Esophagus mucosa (tissue), 1 donor: ENCODE results near the gene GAA. TPM values are rescaled to one million over a fixed set of nuclear protein-coding genes. Genes with fewer than 3 reads are reported as not detected.

Source experiments
- ATAC-seq: fragments of 200-7000 bp; cut with Tn5 transposase; one replicate; pipeline ENCODE4 v1.9.1; 2020
- total RNA-seq: library from RNA; stranded (reverse); gene quantifications from one replicate; pipeline ENCODE4 v1.2.4, GENCODE V29; 2023
- donor health status: DM: yes; HTN: yes; CAD: no.

GAA gene
- total RNA-seq, 1 donor from 2014 or later, result 13.2 TPM

DNA sequence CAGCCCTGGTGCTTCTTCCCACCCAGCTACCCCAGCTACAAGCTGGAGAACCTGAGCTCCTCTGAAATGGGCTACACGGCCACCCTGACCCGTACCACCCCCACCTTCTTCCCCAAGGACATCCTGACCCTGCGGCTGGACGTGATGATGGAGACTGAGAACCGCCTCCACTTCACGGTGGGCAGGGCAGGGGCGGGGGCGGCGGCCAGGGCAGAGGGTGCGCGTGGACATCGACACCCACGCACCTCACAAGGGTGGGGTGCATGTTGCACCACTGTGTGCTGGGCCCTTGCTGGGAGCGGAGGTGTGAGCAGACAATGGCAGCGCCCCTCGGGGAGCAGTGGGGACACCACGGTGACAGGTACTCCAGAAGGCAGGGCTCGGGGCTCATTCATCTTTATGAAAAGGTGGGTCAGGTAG is 3.6 kb downstream of the GAA start:
- ATAC-seq, result no peak

DNA sequence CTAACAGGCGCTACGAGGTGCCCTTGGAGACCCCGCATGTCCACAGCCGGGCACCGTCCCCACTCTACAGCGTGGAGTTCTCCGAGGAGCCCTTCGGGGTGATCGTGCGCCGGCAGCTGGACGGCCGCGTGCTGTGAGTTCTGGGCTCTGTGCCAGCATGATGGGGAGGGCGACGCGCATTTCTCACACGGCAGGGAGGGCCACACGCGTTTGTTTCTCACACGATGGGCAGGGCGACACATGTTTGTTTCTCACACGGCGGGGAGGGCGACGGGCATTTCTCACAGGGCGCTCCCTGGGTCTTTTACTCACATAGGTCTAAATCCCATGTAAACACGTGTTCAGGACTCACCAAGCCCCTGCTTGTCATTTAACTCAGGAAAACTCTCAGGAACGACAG is 4.4 kb downstream of the GAA start:
- ATAC-seq, result no peak

DNA sequence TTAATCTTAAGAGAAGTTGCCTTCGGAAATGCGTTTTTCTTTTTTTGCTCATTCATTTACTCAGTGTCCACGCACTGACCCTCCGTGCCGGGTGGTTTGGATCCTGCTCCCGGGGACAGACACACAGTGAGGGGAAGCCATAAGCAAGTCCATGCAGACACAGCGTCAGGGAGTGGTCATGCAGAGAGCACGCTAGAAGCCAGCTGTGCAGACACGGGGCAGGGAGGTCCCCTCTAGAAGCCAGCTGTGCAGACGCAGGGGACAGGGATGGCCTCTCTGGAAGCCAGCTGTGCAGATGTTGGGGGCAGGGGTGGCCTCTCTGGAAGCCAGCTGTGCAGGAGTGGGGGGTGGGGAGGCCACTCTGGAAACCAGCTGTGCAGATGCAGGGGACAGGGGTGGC is 4.8 kb downstream of the GAA start:
- ATAC-seq, result no peak

- ATAC-seq, result no peak
These were observed 5.4 kb downstream of the GAA start for GRCh38 chr17:80106751-80107150.

DNA sequence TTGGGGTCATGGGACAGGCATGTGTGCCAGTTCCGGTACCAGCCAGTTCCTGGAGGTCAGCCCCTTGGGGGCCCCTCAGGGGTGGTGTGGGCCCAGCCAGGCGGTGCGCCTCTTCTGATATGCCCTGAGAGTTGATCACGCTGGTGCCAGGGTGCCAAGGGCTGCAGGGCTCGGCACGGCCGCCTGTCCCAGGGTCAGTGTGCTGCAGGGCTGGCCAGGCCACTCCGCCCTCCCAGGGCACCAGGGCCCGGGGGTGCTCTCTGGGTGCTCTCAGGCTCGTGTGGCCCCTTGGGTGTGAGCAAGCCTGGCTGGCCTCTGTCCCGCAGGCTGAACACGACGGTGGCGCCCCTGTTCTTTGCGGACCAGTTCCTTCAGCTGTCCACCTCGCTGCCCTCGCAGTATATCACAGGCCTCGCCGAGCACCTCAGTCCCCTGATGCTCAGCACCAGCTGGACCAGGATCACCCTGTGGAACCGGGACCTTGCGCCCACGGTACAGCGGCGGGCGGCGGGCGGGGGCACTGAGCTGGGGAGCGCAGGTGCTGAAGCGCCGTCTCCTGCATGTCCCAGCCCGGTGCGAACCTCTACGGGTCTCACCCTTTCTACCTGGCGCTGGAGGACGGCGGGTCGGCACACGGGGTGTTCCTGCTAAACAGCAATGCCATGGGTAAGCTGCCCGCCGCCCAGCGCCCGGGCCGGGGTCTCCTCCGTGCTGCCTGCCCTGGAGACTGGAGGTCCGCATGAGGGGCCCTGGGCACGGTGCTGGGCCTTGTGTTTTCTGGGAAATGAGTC is 6.0 kb downstream of the GAA start:
- ATAC-seq, result no peak

DNA sequence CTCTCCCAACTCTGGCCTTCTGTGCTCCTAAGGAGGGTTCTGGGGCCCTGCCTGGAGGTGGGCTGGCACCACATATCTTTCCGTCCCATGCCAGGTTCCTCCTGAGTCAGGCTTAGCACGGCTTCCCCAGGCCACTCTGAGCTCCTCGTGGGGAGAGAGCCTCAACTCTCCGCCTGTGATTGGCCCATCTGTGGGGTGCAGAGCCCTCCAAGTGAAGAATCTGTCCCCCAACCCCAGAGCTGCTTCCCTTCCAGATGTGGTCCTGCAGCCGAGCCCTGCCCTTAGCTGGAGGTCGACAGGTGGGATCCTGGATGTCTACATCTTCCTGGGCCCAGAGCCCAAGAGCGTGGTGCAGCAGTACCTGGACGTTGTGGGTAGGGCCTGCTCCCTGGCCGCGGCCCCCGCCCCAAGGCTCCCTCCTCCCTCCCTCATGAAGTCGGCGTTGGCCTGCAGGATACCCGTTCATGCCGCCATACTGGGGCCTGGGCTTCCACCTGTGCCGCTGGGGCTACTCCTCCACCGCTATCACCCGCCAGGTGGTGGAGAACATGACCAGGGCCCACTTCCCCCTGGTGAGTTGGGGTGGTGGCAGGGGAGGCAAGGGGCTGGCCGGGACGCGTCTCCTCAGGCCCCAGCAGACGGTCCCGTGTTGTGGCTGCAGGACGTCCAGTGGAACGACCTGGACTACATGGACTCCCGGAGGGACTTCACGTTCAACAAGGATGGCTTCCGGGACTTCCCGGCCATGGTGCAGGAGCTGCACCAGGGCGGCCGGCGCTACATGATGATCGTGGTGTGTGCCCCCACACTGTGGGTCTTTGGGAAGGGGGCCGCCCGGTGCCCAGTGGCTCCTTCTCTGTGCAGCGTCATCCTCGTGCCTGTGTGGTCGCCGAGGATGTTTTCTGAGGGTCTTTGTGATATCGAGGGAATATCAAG is 6.9 kb downstream of the GAA start:
- ATAC-seq, result no peak

- no peak for ATAC-seq
These were observed 7.8 kb downstream of the GAA start for GRCh38 chr17:80109066-80109660.

GRCh38 chr17:80109713-80110446 is 8.5 kb downstream of the GAA start:
- peak; percentile 85 for ATAC-seq

DNA sequence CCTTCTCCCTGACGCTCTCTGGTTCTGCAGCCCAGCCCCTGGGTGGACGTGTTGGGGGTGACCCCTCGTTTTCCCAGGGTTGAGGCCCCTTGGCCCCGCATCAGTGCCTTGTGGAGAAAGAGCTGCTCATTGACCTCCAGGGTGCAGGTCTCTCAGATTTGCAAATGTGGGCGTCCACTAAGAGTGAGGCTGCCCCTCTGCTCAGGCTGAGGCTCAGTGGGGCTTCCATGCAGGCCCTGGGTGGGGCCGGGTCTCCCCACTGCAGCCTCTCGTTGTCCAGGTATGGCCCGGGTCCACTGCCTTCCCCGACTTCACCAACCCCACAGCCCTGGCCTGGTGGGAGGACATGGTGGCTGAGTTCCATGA is 9.0 kb downstream of the GAA start:
- ATAC-seq, result no peak

DNA sequence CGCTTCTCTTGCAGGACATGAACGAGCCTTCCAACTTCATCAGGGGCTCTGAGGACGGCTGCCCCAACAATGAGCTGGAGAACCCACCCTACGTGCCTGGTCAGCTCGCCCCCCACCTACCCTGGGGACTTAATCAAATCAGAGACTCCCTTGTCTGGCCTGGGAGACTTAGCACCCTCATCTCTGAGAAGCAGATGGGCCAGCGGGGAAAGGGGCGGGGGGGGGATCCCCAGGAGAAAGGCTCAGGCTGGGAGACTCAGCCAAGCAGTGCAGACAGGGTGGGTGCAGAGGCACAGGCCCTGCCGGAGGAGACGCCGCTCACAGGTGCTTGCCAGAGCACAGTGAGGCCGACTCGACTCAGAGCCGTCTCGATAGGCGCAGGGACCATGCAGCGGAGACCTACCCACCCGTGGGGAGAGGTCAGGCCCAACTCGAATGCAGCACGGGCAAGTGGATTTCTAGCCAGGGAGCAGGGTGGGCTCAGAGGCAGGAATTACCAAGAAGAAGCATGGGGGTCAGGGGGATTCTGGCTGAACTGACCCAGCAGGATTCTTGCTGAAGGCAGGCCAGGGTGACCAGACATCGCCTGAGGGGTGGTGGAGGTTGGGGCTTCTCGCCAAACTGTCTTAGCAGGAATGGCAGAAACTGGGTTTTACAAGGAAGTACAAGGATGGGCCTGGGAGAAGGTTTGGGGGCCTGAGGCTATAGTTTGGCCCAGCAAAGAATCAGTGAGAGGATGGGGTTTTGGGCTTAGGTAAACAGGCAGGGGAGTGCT is 9.7 kb downstream of the GAA start:
- ATAC-seq, result no peak

- ATAC-seq, result no peak
These were observed 10.5 kb downstream of the GAA start for GRCh38 chr17:80111702-80112470.

DNA sequence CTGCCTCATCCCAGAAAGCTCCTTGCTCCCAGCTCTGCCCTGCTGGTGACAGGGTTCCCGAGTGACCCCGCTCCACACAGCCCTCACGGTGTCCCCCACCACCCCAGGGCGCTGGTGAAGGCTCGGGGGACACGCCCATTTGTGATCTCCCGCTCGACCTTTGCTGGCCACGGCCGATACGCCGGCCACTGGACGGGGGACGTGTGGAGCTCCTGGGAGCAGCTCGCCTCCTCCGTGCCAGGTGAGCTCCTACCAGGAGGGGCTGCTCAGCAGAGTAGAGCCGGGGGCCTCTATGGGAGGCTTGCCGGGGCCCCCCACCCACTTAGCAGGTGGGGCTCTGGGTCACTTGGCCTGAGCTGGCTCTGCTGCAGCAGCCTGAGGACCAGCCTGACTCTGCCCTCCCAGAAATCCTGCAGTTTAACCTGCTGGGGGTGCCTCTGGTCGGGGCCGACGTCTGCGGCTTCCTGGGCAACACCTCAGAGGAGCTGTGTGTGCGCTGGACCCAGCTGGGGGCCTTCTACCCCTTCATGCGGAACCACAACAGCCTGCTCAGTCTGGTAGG is 11.2 kb downstream of the GAA start:
- no peak for ATAC-seq

DNA sequence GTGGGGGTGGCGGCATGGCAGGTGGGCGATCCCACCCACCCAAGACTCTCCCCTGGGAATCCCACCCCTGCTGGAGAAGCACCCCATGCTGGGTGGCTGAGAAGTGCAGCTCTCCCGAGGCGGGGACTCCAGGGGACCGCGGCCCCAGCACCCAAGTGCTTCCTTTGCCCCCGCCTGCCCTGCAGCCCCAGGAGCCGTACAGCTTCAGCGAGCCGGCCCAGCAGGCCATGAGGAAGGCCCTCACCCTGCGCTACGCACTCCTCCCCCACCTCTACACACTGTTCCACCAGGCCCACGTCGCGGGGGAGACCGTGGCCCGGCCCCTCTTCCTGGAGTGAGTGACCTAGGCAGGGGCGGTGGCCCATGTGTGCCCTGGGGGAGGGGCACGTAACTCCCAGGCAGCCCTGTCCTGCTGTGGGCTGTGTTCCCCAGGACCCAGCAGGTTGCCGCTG is 11.7 kb downstream of the GAA start:
- ATAC-seq, result no peak

- ATAC-seq, result no peak
These were observed 13.4 kb downstream of the GAA start for GRCh38 chr17:80114758-80115157.

GRCh38 chr17:80115159-80115558 is 13.8 kb downstream of the GAA start:
- no peak for ATAC-seq

DNA sequence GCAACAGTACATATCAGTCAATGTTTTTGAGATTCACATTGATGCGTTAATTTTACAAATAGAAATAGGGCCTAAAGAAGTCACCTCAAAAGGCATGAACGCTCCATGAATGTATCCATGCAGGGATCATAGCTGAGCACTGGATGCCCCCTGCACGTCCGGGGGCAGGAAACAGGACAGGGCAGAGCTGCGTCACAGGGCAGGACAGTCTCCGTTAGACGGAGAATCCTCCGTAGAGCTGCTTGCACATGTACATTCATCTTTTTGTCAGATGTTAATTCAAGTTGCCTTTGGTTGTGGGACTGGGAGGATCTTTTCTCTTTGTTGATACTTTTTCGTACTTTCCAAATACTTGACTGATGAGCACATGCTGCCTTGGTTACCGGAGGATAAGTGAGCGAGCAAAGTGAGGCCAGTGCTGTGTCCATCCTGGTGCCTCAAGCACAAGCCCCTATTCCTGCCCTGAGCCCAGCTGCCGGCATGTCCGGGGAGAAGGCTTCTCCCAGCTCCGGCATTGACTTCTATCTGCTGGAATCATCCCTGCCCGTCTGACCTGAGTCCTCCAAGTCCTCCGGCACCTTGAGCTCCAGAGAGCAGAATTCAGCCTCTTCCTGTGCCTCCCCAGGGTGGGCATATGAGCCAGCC is 15.0 kb downstream of the GAA start:
- ATAC-seq, result no peak

DNA sequence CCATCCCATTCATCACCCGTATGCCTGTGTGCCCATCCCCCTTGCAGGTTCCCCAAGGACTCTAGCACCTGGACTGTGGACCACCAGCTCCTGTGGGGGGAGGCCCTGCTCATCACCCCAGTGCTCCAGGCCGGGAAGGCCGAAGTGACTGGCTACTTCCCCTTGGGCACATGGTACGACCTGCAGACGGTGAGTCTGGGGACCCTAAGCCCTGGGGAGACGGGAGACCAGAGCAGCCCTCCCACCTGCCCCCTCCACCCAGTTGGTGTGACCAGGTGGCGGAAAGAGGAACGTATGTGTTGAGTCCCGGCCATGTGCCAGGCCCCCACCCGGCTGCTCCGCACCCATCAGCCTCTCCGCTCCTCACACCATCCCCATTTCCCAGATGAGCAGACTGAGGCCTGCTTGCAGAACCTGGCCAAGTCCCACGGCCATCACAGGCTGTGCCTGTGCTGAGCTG is 15.6 kb downstream of the GAA start:
- no peak for ATAC-seq

DNA sequence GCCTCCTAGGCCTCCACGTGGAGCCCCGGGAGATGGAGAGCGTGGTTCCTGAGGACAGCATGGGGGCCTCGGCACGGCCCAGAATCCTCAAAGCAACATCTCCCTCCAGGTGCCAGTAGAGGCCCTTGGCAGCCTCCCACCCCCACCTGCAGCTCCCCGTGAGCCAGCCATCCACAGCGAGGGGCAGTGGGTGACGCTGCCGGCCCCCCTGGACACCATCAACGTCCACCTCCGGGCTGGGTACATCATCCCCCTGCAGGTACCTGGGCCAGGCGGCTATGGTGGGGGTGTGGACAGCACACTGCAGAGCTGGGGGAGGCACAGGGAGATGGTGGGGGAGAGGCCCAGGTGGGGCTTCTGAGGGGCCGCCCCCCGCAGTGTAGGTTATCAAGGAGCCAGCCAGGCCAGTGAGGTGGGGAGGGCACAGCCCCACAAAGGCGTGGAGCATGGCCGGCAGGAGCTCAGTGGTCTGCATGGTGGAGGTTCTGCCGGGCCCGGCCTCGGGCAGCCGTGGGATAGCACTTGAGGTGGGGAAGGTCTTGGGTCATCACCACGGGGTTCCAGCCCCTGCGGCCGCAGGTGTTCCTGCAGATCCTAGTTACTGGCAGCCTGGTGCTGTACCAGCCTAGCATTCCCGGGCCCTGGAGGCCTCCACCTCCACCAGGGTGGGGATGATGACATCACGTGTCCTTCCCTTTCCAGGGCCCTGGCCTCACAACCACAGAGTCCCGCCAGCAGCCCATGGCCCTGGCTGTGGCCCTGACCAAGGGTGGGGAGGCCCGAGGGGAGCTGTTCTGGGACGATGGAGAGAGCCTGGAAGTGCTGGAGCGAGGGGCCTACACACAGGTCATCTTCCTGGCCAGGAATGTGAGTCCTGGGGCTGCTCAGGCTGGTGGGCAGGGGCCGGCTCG is 16.4 kb downstream of the GAA start:
- peak; percentile 27 for ATAC-seq
